Measurements from ENCODE around the gene SERINC2. TPM values are rescaled to one million over a fixed set of nuclear protein-coding genes. Genes with fewer than 3 reads are reported as not detected.

The SERINC2 gene
- total and polyA plus RNA-seq, 4 donors = 4.9 to 66.4 (median 38.7) TPM

DNA sequence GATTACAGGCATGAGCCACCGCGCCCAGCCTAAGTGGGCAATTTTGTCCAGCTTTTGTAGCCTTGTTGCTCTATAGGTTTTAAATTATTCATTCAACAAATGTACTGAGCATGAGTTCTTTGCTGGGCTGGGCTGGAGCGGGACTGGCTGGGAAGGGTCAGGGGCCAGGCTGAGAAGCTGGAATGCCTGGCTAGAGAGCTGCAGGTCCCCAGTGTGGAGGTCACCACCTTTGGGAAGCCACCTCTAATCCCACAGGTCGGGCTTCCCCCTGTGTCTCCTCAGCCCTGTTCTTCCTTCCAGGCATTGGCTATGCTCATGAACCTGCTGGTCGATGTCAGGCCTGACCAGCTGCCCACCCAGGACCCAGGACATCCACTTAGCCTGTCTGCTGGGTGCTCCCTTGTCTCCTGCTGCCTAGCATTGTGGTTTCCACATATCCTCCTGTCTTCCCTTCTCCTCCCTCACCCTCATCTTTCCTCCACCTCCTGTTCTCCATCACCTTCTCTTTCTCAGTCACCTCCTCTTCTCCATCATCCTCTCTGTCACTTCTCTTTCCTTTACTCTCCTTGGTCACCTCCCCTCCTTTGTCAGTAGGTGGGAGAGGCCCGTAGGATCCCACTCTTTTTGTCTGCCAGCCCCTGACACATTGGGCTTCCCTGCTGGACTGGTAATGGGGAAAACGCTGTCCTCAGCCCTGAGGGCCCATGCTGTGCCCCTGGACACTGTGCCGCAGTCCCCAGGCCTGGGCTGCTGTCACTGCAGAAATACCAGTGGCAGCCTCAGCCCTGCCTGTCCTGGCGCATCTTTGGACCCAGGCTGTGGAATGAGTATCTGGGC lies 23.8 kb downstream of the SERINC2 start:
- TF ChIP-seq GABPA (IDR thresholded peaks at IDR 0.05 in 1 of 2, conservative IDR thresholded peaks at IDR 0.05 in 1 of 2) (no peak), MAX (IDR thresholded peaks at IDR 0.05) (no peak), JUND (IDR thresholded peaks at IDR 0.05) (no peak), HNF4A (conservative IDR thresholded peaks at IDR 0.05) (no peak), YY1 (IDR thresholded peaks at IDR 0.05) (no peak), ATF3 (IDR thresholded peaks at IDR 0.05) (no peak), HNF4G (IDR thresholded peaks at IDR 0.05) (no peak), FOXA1 (IDR thresholded peaks at IDR 0.05) (no peak), EGR1 (IDR thresholded peaks at IDR 0.05; ENCODE audit: low read depth in 2 of 2) (no peak), FOXA2 (IDR thresholded peaks at IDR 0.05) (no peak), REST (IDR thresholded peaks at IDR 0.05) (no peak)
- TF ChIP-seq, protein P1, sequence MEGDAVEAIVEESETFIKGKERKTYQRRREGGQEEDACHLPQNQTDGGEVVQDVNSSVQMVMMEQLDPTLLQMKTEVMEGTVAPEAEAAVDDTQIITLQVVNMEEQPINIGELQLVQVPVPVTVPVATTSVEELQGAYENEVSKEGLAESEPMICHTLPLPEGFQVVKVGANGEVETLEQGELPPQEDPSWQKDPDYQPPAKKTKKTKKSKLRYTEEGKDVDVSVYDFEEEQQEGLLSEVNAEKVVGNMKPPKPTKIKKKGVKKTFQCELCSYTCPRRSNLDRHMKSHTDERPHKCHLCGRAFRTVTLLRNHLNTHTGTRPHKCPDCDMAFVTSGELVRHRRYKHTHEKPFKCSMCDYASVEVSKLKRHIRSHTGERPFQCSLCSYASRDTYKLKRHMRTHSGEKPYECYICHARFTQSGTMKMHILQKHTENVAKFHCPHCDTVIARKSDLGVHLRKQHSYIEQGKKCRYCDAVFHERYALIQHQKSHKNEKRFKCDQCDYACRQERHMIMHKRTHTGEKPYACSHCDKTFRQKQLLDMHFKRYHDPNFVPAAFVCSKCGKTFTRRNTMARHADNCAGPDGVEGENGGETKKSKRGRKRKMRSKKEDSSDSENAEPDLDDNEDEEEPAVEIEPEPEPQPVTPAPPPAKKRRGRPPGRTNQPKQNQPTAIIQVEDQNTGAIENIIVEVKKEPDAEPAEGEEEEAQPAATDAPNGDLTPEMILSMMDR (IDR thresholded peaks at IDR 0.05; ENCODE audit: low read depth, low read length, missing input control) = no peak
- TF ChIP-seq, protein P2, sequence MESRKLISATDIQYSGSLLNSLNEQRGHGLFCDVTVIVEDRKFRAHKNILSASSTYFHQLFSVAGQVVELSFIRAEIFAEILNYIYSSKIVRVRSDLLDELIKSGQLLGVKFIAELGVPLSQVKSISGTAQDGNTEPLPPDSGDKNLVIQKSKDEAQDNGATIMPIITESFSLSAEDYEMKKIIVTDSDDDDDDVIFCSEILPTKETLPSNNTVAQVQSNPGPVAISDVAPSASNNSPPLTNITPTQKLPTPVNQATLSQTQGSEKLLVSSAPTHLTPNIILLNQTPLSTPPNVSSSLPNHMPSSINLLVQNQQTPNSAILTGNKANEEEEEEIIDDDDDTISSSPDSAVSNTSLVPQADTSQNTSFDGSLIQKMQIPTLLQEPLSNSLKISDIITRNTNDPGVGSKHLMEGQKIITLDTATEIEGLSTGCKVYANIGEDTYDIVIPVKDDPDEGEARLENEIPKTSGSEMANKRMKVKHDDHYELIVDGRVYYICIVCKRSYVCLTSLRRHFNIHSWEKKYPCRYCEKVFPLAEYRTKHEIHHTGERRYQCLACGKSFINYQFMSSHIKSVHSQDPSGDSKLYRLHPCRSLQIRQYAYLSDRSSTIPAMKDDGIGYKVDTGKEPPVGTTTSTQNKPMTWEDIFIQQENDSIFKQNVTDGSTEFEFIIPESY (IDR thresholded peaks at IDR 0.05) = no peak

More for the DNA sequence above, 23.8 kb downstream of the SERINC2 start:
- Histone ChIP-seq H3K27me3 (ENCODE audit: control insufficient read depth in 4 of 4, insufficient read depth in 4 of 4, low read length in 3 of 4) (no peaks in the 10 kb centered on the region), H3K9ac (ENCODE audit: low read depth in 1 of 2, low read length in 2 of 2) (no peak overlapping the region), H3K9me3 (ENCODE audit: control insufficient read depth in 4 of 4, low read length in 3 of 4) (no peaks in the 10 kb centered on the region), H3K4me3 (ENCODE audit: low read depth in 1 of 3, low read length in 3 of 3) (no peak overlapping the region), H3K4me1 (ENCODE audit: control insufficient read depth in 4 of 4, insufficient read depth in 4 of 4, low read length in 3 of 4) (no peaks in the 10 kb centered on the region), H3K27ac (ENCODE audit: low read depth in 1 of 2, low read length in 2 of 2) (no peak overlapping the region), H3K36me3 (ENCODE audit: control insufficient read depth in 4 of 4, insufficient read depth in 3 of 4, low read depth in 1 of 4, low read length in 3 of 4) (peaks cover 0 to 11% (median 2%) of the 10 kb centered on the region in 4 donors)
- WGBS = 88% methylated on average over 9 of the region's 9 CpGs
- no peak for DNase-seq (ENCODE audit: low spot score)

All from liver (tissue), 9 donors.